PC-3 (cell line): ENCODE measurements around the gene TAF1A. TPM values are rescaled to one million over a fixed set of nuclear protein-coding genes. Genes with fewer than 3 reads are reported as not detected.

Source experiments
- ATAC-seq: fragments of 200-7000 bp; cut with Tn5 transposase; 2 replicates; pipeline ENCODE4 v1.9.1; 2020; ENCODE audit warnings: mild to moderate bottlenecking, moderate library complexity
- BruUV-seq: library from RNA; stranded (reverse); fragments of 400-500 nt; replicated peaks from 2 replicates; lab custom pipeline; 2021; lab: Mats Ljungman, UMichigan
- CTCF ChIA-PET: fragments of 300-600 bp; sonication (Branson Sonifier 250); formaldehyde crosslinking; loops from one replicate; lab custom pipeline; 2022; ENCODE audit warnings: antibody characterized with exemption; lab: Charles Lee
- POLR2A ChIA-PET: fragments of 300-600 bp; sonication (Branson Sonifier 250); formaldehyde crosslinking; loops from one replicate; lab custom pipeline; 2022; ENCODE audit warnings: antibody characterized with exemption; ENCODE audit not compliant: unreplicated experiment; lab: Charles Lee
- DNase-seq: peaks from one replicate; pipeline ENCODE4 v3.0.0-alpha.2; 2015
- H2AFZ ChIP-seq: fragments of 300-600 bp; sonication (generic); 2 replicates; pipeline ENCODE4 v1.6.0; 2016; ENCODE audit warnings: antibody characterized with exemption, low read length
- H3F3A ChIP-seq: fragments of 300-600 bp; sonication (generic); one replicate; pipeline ENCODE4 v1.6.0; 2017; ENCODE audit warnings: antibody characterized with exemption, low read length, control low read depth, mild to moderate bottlenecking; ENCODE audit not compliant: unreplicated experiment
- H3K27ac ChIP-seq: fragments of 300-600 bp; sonication (generic); 2 replicates; pipeline ENCODE4 v1.5.1; 2016; ENCODE audit warnings: mild to moderate bottlenecking, low read length
- H3K27me3 ChIP-seq: fragments of 300-600 bp; sonication (generic); 2 replicates; pipeline ENCODE4 v1.6.1; 2016; ENCODE audit warnings: low read length, mixed read lengths
- H3K36me3 ChIP-seq: fragments of 300-600 bp; sonication (generic); 2 replicates; pipeline ENCODE4 v1.6.1; 2016; ENCODE audit warnings: low read depth, mixed run types, low read length, mixed read lengths
- H3K4me1 ChIP-seq: fragments of 300-600 bp; sonication (generic); 2 replicates; pipeline ENCODE4 v1.5.1; 2016; ENCODE audit warnings: low read length; ENCODE audit not compliant: insufficient read depth
- H3K4me2 ChIP-seq: fragments of 300-600 bp; sonication (generic); 2 replicates; pipeline ENCODE4 v1.6.0; 2016; ENCODE audit warnings: low read length
- H3K4me3 ChIP-seq: fragments of 300-600 bp; sonication (generic); 2 replicates; pipeline ENCODE4 v1.5.1; 2016; ENCODE audit warnings: mild to moderate bottlenecking, low read length, mixed read lengths
- H3K79me2 ChIP-seq: fragments of 300-600 bp; sonication (generic); 2 replicates; pipeline ENCODE4 v1.6.1; 2017; ENCODE audit warnings: low read length, mixed read lengths
- H3K9ac ChIP-seq: fragments of 300-600 bp; sonication (generic); 2 replicates; pipeline ENCODE4 v1.6.0; 2016; ENCODE audit warnings: mild to moderate bottlenecking, low read length
- H3K9me2 ChIP-seq: fragments of 300-600 bp; sonication (generic); replicated peaks from 2 replicates; pipeline ENCODE4 v1.6.1; 2016; ENCODE audit warnings: mixed run types, low read length, mixed read lengths
- H3K9me3 ChIP-seq: fragments of 300-600 bp; sonication (generic); 2 replicates; pipeline ENCODE4 v1.6.1; 2016; ENCODE audit warnings: low read length, mixed read lengths
- H4K20me1 ChIP-seq: fragments of 300-600 bp; sonication (generic); 2 replicates; pipeline ENCODE4 v1.6.1; 2016; ENCODE audit warnings: low read length, mixed read lengths
- EZH2 ChIP-seq: fragments of 300-600 bp; sonication (generic); IDR thresholded peaks from one replicate; pipeline ENCODE4 v1.6.1; 2017; ENCODE audit warnings: antibody characterized with exemption, mild to moderate bottlenecking, low read length; ENCODE audit not compliant: unreplicated experiment
- EZH2phosphoT487 ChIP-seq: fragments of 300-600 bp; sonication (generic); IDR thresholded peaks from 2 replicates; pipeline ENCODE4 v1.6.1; 2018; ENCODE audit warnings: mild to moderate bottlenecking, antibody characterized with exemption, low read length, borderline replicate concordance
- intact Hi-C: fragments of 100-400 bp; cut with micrococcal nuclease; formaldehyde crosslinking; loops from 2 replicates; pipeline ENCODE4 v1.9.0; 2023
- total RNA-seq: library from RNA; depleted of rRNA; stranded (reverse); fragments of >200 nt; gene quantifications from 2 replicates; pipeline ENCODE4 v1.2.3, GENCODE V29; 2014
- TF ChIP-seq, protein P1 (sequence below): fragments of 300-600 bp; sonication (generic); conservative IDR thresholded peaks from 2 replicates; pipeline ENCODE4 v1.5.1; 2017; ENCODE audit warnings: antibody characterized with exemption, low read depth, mild to moderate bottlenecking, low read length

TAF1A gene
- total RNA-seq, 1 experiment from 2014 or later = 27.9 TPM

DNA sequence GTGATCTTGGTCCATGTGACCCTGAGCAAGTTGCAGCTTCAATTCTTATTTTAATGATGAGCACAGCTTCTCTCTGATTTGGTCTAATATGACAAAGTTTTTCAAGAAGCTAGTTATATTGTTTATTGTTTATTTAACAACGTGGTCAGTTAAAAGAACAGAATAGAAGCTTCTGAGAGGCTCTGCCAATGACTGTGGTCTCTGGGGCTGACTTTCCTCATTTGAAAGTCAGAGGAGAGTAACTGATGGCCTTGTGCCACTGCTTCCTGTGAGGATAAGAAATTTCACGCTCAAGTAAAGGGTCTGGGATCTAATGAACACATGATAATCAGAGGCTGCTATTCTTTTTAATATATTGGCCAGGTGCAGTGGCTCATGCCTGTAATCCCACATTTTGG, 49.1 kb downstream of the TAF1A start:
- intact Hi-C loops = no loop called here
- CTCF ChIA-PET = no interaction called here
- Histone ChIP-seq H3K4me3 (no peak overlapping the region), H3K9me3 (no peaks in the 10 kb centered on the region), H3K4me2 (no peak overlapping the region), H3K9me2 (no peaks in the 10 kb centered on the region), H3K4me1 (no peaks in the 10 kb centered on the region), H3K79me2 (no peaks in the 10 kb centered on the region), H3K27me3 (no peaks in the 10 kb centered on the region), H3K9ac (no peak overlapping the region), H3K27ac (no peak overlapping the region), H3K36me3 (no peaks in the 10 kb centered on the region), H4K20me1 (no peaks in the 10 kb centered on the region), H3F3A (no peaks in the 10 kb centered on the region), H2AFZ (no peak overlapping the region)
- ATAC-seq = no peak
- TF ChIP-seq EZH2phosphoT487 (no peak), EZH2 (no peak)
- TF ChIP-seq, protein P1, sequence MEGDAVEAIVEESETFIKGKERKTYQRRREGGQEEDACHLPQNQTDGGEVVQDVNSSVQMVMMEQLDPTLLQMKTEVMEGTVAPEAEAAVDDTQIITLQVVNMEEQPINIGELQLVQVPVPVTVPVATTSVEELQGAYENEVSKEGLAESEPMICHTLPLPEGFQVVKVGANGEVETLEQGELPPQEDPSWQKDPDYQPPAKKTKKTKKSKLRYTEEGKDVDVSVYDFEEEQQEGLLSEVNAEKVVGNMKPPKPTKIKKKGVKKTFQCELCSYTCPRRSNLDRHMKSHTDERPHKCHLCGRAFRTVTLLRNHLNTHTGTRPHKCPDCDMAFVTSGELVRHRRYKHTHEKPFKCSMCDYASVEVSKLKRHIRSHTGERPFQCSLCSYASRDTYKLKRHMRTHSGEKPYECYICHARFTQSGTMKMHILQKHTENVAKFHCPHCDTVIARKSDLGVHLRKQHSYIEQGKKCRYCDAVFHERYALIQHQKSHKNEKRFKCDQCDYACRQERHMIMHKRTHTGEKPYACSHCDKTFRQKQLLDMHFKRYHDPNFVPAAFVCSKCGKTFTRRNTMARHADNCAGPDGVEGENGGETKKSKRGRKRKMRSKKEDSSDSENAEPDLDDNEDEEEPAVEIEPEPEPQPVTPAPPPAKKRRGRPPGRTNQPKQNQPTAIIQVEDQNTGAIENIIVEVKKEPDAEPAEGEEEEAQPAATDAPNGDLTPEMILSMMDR = no peak
- no TSS peak for BruUV-seq
- POLR2A ChIA-PET = no interaction called here
- no peak for DNase-seq

DNA sequence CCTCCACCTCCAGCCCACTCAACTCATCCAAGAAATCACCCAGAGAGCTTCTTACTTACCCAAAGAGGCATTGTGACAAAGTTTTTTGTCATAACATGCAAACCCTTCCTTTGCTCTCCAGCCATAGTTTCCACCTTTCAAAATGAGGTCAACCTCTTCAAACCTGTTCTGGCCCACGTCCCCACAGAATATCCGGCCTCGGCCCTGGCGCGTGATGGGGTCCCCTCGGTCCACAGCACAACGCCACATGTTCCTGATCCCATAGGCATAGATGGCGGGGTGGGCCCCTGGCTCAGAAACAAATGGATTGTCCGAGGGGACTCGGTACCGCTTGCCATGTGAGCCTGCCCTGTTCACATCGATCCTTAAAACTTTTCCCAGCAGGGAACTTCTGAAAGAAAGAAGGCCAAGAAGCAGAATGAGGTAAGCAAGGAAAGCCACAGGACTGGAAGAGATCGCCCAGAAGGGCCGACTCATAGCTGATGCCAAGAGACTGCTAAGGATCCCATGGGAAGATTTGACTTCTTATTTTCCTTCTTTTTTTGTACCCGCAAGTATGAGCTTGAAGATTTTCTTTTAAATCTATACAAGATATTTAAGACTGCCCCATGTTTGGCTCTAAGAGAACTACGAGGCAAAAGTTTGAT, 49.7 kb downstream of the TAF1A start:
- H3K9ac ChIP-seq = no peak overlapping the region
- TF ChIP-seq EZH2 = no peak
- TF ChIP-seq, protein P1 = no peak
- TF ChIP-seq EZH2phosphoT487 = no peak
- H3K27ac ChIP-seq = no peak overlapping the region
- H3K9me2 ChIP-seq = no peaks in the 10 kb centered on the region
- intact Hi-C loops = no loop called here
- no peak overlapping the region for H3K4me3 ChIP-seq
- no peaks in the 10 kb centered on the region for H3K9me3 ChIP-seq
- no peaks in the 10 kb centered on the region for H3K4me1 ChIP-seq
- no peaks in the 10 kb centered on the region for H3K36me3 ChIP-seq
- ChIA-PET POLR2A (no interaction called here), CTCF (no interaction called here)
- H4K20me1 ChIP-seq = no peaks in the 10 kb centered on the region
- no peaks in the 10 kb centered on the region for H3K27me3 ChIP-seq
- H3K79me2 ChIP-seq = no peaks in the 10 kb centered on the region
- H3K4me2 ChIP-seq = no peak overlapping the region
- H3F3A ChIP-seq = no peaks in the 10 kb centered on the region
- DNase-seq = no peak
- BruUV-seq = no TSS peak
- ATAC-seq = no peak; the same call in 1 of the 2 replicates
- no peak overlapping the region for H2AFZ ChIP-seq

DNA sequence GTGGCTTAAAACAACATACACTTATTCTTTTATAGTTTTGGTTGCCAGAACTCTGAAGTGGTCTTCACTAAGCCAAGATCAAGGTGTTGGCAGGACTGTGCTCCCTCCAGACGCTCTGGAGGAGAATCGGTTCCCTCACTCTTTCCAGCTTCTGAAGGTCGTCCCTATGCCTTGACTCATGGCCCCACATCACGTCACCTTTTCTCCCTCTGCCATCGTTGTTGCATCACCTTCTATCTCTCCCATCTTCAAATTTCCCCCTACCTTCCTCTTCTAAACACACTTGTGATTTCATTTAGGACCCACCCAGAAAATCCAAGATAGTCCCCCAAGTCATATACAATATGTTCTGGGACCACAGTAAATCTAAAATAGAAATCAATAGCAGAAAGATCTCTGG, 54.3 kb downstream of the TAF1A start:
- CTCF ChIA-PET = no interaction called here
- Histone ChIP-seq H4K20me1 (no peaks in the 10 kb centered on the region), H2AFZ (no peak overlapping the region), H3K27me3 (no peaks in the 10 kb centered on the region), H3K79me2 (no peaks in the 10 kb centered on the region), H3K9ac (no peak overlapping the region), H3F3A (no peaks in the 10 kb centered on the region), H3K4me1 (no peaks in the 10 kb centered on the region), H3K9me3 (no peaks in the 10 kb centered on the region), H3K4me2 (no peak overlapping the region), H3K36me3 (no peaks in the 10 kb centered on the region), H3K4me3 (no peak overlapping the region), H3K27ac (no peak overlapping the region), H3K9me2 (no peaks in the 10 kb centered on the region)
- intact Hi-C loops = no loop called here
- no peak for DNase-seq
- no peak for TF ChIP-seq EZH2phosphoT487
- TF ChIP-seq, protein P1 = no peak
- no peak for TF ChIP-seq EZH2
- ATAC-seq = no peak
- POLR2A ChIA-PET = no interaction called here
- BruUV-seq = no TSS peak
